AG10803 (cell line): ENCODE measurements around the gene NDUFV1.
A peak's percentile ranks its signal among the peaks of the same experiment; 100 is the strongest.
"Not testable (repeated sequence)": the region's sequence is repeated elsewhere in the genome, so short reads cannot be mapped to it uniquely, and the experiment has no call there.

Experiments
- DNase-seq: peaks from one replicate; pipeline ENCODE4 v3.0.0; 2010; ENCODE audit warnings: low read depth
- H3K4me3 ChIP-seq: 2 replicates; pipeline ENCODE4 v1.5.1; 2011; ENCODE audit warnings: mild to moderate bottlenecking, low read length, control low read depth
- CTCF ChIP-seq: conservative IDR thresholded peaks from 2 replicates; pipeline ENCODE4 v1.5.1; 2011; ENCODE audit warnings: mild to moderate bottlenecking, low read length, control low read depth, inconsistent platforms

The NDUFV1 gene

GRCh38 chr11:67601098-67601497 is 5.6 kb upstream of the NDUFV1 start:
- DNase-seq: no peak
- no peak for TF ChIP-seq CTCF
- no peak overlapping the region for H3K4me3 ChIP-seq

GRCh38 chr11:67604119-67604518 is 2.6 kb upstream of the NDUFV1 start:
- H3K4me3 ChIP-seq, DNase-seq: not testable (repeated sequence)

- DNase-seq: no peak
- H3K4me3 ChIP-seq: no peak overlapping the region
Observed at GRCh38 chr11:67604815-67605214, 1.9 kb upstream of the NDUFV1 start.

GRCh38 chr11:67605231-67606011 is 1.3 kb upstream of the NDUFV1 start:
- DNase-seq: no peak
- H3K4me3 ChIP-seq: no peak overlapping the region

More at GRCh38 chr11:67604815-67605214, 1.9 kb upstream of the NDUFV1 start:
- no peak for TF ChIP-seq CTCF

GRCh38 chr11:67606093-67606491 is 644 bp upstream of the NDUFV1 start:
- TF ChIP-seq CTCF: no peak
- H3K4me3 ChIP-seq: peak overlapping the region; percentile 89
- DNase-seq: peak; percentile 35

More at GRCh38 chr11:67605231-67606011, 1.3 kb upstream of the NDUFV1 start:
- TF ChIP-seq CTCF: no peak

- H3K4me3 ChIP-seq: peak overlapping the region; percentile 89
- DNase-seq: no peak
- TF ChIP-seq CTCF: no peak
Observed at GRCh38 chr11:67607507-67607906, 771 bp downstream of the NDUFV1 start.

- no peak for TF ChIP-seq CTCF
- DNase-seq: no peak
- H3K4me3 ChIP-seq: no peak overlapping the region
Observed at GRCh38 chr11:67608486-67608885, 1.8 kb downstream of the NDUFV1 start.

- no peak overlapping the region for H3K4me3 ChIP-seq
- no peak for TF ChIP-seq CTCF
- no peak for DNase-seq
Observed at GRCh38 chr11:67609316-67609715, 2.6 kb downstream of the NDUFV1 start.
